Right lobe of liver (tissue), 4 donors: ENCODE measurements around the gene NDUFC2.

Experiments used
- POLR2A ChIP-seq: fragments of 450-650 bp; IDR thresholded peaks from one replicate; pipeline ENCODE4 v1.6.1; 2017; ENCODE audit warnings: antibody characterized with exemption, mild to moderate bottlenecking
- TF ChIP-seq, protein P1 (sequence below), 4 donors: fragments of 200-600 bp in 3 of 4; fragments of 450-650 bp in 1 of 4; IDR thresholded peaks; one replicate each; pipeline versions ENCODE4 v1.5.1 to v1.8.0; 2016 to 2022; ENCODE audit warnings: antibody characterized with exemption in 4 of 4, mild to moderate bottlenecking in 2 of 4
- donor health status: DM: no; HTN: no; CAD: no.
- donor health status: DM: no; HTN: no; CAD: no.
- donor health status: DM: no; HTN: yes; CAD: no.

DNA sequence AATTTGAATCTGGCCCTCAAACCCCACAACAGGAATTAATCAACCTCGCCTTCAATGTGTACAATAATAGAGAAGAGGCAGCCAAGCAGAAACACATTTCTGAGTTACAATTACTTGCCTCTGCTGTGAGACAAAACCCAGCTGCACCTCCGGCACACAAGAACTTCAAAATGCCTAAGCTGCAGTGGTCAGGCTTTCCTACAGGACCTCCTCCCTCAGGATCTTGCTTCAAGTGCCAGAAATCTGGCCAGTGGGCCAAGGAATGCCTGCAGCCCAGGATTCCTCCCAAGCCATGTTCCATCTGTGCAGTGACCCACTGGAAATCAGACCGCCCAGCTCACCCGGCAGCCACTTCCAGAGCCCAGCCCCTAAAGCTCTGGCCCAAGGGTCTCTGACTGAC, 3.4 kb upstream of the NDUFC2 start:
- TF ChIP-seq, protein P1, sequence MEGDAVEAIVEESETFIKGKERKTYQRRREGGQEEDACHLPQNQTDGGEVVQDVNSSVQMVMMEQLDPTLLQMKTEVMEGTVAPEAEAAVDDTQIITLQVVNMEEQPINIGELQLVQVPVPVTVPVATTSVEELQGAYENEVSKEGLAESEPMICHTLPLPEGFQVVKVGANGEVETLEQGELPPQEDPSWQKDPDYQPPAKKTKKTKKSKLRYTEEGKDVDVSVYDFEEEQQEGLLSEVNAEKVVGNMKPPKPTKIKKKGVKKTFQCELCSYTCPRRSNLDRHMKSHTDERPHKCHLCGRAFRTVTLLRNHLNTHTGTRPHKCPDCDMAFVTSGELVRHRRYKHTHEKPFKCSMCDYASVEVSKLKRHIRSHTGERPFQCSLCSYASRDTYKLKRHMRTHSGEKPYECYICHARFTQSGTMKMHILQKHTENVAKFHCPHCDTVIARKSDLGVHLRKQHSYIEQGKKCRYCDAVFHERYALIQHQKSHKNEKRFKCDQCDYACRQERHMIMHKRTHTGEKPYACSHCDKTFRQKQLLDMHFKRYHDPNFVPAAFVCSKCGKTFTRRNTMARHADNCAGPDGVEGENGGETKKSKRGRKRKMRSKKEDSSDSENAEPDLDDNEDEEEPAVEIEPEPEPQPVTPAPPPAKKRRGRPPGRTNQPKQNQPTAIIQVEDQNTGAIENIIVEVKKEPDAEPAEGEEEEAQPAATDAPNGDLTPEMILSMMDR (IDR thresholded peaks at IDR 0.05) = no peak
- TF ChIP-seq POLR2A = no peak
